Activated CD8-positive, alpha-beta memory T cell treated with anti-CD3 and anti-CD28 coated beads for 4 hours (primary cell): ENCODE data around the gene ABCB11.
"Not testable (repeated sequence)": the region's sequence is repeated elsewhere in the genome, so short reads cannot be mapped to it uniquely, and the experiment has no call there.

Experiments
- DNase-seq, 2 donors: peaks; one replicate each; pipeline ENCODE4 v3.0.0-alpha.2; 2020; ENCODE audit warnings: low read depth in 2 of 2

ABCB11 gene

DNA sequence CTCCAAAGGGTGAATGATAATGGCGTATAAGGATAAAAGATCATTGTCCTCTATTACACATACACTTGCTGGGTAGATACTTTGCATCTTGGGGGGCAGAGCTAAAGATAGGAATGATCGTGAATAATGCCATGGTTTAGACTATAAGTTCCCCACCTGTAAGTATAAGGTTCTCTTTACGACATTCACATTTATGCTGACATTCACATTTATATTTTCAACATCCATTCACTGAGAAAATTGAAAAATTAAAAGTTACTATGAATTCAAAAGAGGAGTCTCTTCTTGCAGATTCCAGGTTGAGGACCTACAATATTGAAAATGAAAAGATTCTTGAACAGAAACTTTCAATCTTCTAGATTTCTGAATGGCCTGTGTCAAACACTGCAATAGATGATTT is 138.8 kb downstream of the ABCB11 start:
- DNase-seq = no peak

DNA sequence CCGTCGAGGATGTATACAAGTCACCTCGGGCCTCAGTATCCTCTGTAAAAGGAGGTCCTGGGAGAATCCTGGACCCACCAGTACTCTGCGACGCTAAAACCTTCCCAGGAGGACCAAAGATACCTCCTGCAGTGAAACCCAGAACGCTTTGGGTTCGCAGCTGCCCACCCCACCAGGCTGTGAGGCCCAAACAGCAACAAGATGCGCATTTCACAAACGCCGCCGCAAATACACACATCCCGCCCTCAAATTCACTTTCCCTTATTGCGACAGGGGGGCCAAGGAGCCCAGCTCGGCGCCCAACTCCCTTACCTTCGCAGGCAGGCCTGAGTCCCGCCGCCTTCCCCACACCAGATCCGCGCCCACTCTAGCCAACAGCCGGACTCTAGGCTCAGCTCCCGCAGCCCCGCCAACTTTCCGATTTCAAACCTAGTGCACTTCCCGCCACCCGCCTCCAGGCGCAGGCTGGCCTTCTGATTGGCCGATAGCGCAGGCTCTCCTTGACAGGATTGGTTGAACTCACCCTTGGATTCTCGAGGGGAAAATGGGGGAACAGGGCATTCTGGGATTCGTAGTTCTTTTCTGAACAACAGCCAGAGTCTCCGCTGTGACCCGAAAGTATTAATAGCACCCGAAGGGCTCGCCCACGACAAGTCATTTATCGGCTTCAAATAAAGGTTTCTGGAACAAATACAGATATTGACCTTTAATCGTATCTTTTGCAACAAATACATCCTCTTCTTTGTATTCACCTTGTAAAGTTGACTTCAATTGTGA is 140.9 kb downstream of the ABCB11 start, which contains the start of gene SPC25:
SPC25 (minus strand) TSS at position 425 of the 777 bp plus-strand sequence. CDS start 911 bp downstream, outside the sequence.
- DNase-seq = peak; percentile 69 to 73

DNA sequence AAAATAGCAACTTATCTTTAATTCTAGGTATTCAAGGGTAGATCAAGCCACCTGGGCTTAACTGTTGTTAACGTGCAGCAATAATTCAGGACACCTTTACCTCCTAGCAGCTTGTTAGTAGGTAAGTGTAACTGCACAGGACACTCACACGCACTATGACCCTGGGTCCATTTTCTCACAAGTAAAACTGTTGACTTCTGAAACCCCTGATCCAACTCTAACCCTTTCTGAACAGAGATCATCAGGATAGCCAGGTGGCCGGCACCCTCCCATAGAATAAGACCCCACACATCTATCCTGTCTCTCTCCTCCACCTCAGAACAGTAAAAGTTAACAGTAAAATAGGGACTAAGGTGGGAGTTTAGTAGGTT is 141.5 kb downstream of the ABCB11 start:
- DNase-seq = no peak

DNA sequence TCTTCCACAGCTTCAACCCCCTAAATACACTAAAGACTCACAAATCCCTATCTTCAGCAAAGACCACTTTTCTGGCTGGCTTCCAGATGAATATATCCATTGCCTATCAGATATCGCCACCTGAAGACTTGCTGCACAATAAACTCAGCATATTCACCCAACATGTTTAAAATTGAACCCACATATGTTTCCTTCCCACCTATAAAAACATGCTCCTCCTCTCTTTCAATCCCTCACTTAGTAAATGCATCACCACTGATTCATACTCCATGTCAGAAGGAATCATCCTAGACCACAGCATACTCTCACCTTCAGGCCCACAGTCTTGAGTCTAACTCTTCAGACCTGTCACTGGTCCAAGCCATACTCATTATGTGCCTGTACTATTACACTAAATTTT is 146.1 kb downstream of the ABCB11 start:
- DNase-seq = no peak

DNA sequence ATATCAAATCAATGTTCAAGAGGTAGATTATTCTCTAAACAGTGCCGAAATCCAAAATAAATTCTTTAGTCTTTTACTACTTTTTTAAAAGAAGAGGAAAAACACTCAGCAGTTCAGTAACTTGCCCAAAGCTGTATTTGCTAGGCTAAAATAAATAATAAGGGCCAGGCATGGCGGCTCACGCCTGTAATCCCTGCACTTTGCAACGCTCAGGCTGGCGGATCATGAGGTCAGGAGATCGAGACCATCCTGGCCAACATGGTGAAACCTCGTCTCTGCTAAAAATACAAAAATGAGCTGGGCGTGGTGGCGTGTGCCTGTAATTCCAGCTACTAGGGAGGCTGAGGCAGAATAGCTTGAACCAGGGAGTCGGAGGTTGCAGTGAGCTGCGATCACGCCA is 149.0 kb downstream of the ABCB11 start:
- not testable (repeated sequence) for DNase-seq

- DNase-seq = no peak
These were observed 156.6 kb downstream of the ABCB11 start for GRCh38 chr2:168874368-168875054.

GRCh38 chr2:168870824-168871223 is 160.3 kb downstream of the ABCB11 start:
- not testable (repeated sequence) for DNase-seq
